ENCODE data around the gene HMBS.

HMBS gene

GRCh38 chr11:119113716-119114115 lies 29.0 kb downstream of the HMBS start:
- peaks cover 4% of the 10 kb centered on the region for H3K4me1 ChIP-seq (ENCODE audit: insufficient read depth, low read length, severe bottlenecking)
- TF ChIP-seq EZH2 (IDR thresholded peaks at IDR 0.05; ENCODE audit: borderline replicate concordance, low read length) (no peak), CTCF (IDR thresholded peaks at IDR 0.05; ENCODE audit: low read length) (no peak)

GRCh38 chr11:119114351-119114750 lies 29.7 kb downstream of the HMBS start:
- no peaks in the 10 kb centered on the region for H4K20me1 ChIP-seq (ENCODE audit: insufficient read depth, low read length)
- no peaks in the 10 kb centered on the region for H3K79me2 ChIP-seq (ENCODE audit: insufficient read depth, low read length)
- no peak overlapping the region for H3K27ac ChIP-seq (ENCODE audit: low read depth, low read length, poor library complexity, severe bottlenecking)
- no peaks in the 10 kb centered on the region for H3F3A ChIP-seq (ENCODE audit: insufficient read depth, low read length)
- H3K9ac ChIP-seq (ENCODE audit: low read length), result no peak overlapping the region
- no peak overlapping the region for H2AFZ ChIP-seq (ENCODE audit: low read length)
- no peaks in the 10 kb centered on the region for H3K9me3 ChIP-seq (ENCODE audit: low read length)
- H3K4me2 ChIP-seq (ENCODE audit: low read length), result no peak overlapping the region
- H3K4me1 ChIP-seq (ENCODE audit: insufficient read depth, low read length, severe bottlenecking), result no peaks in the 10 kb centered on the region
- TF ChIP-seq CTCF (IDR thresholded peaks at IDR 0.05; ENCODE audit: low read length) (no peak), EZH2 (IDR thresholded peaks at IDR 0.05; ENCODE audit: borderline replicate concordance, low read length) (no peak)
- no peaks in the 10 kb centered on the region for H3K9me2 ChIP-seq (ENCODE audit: low read depth, low read length)
- H3K4me3 ChIP-seq (ENCODE audit: low read depth, low read length, poor library complexity, severe bottlenecking), result no peak overlapping the region
- peaks cover 52% of the 10 kb centered on the region for H3K36me3 ChIP-seq (ENCODE audit: insufficient read depth, low read length)
- no peaks in the 10 kb centered on the region for H3K27me3 ChIP-seq (ENCODE audit: insufficient read depth, low read length)

More at GRCh38 chr11:119113716-119114115, 29.0 kb downstream of the HMBS start:
- Histone ChIP-seq H3K9me2 (ENCODE audit: low read depth, low read length) (no peaks in the 10 kb centered on the region), H3K27me3 (ENCODE audit: insufficient read depth, low read length) (no peaks in the 10 kb centered on the region), H3K4me3 (ENCODE audit: low read depth, low read length, poor library complexity, severe bottlenecking) (no peak overlapping the region), H3K79me2 (ENCODE audit: insufficient read depth, low read length) (no peaks in the 10 kb centered on the region), H3K27ac (ENCODE audit: low read depth, low read length, poor library complexity, severe bottlenecking) (no peak overlapping the region), H3K36me3 (ENCODE audit: insufficient read depth, low read length) (peaks cover 52% of the 10 kb centered on the region), H3K4me2 (ENCODE audit: low read length) (no peak overlapping the region), H4K20me1 (ENCODE audit: insufficient read depth, low read length) (no peaks in the 10 kb centered on the region), H3K9me3 (ENCODE audit: low read length) (no peaks in the 10 kb centered on the region), H3F3A (ENCODE audit: insufficient read depth, low read length) (no peaks in the 10 kb centered on the region), H3K9ac (ENCODE audit: low read length) (no peak overlapping the region), H2AFZ (ENCODE audit: low read length) (no peak overlapping the region)

GRCh38 chr11:119115484-119116234 lies 31.0 kb downstream of the HMBS start:
- Histone ChIP-seq H3F3A (ENCODE audit: insufficient read depth, low read length) (no peaks in the 10 kb centered on the region), H4K20me1 (ENCODE audit: insufficient read depth, low read length) (no peaks in the 10 kb centered on the region), H3K79me2 (ENCODE audit: insufficient read depth, low read length) (no peaks in the 10 kb centered on the region), H3K9ac (ENCODE audit: low read length) (no peak overlapping the region), H3K27me3 (ENCODE audit: insufficient read depth, low read length) (no peaks in the 10 kb centered on the region), H3K4me2 (ENCODE audit: low read length) (no peak overlapping the region), H3K27ac (ENCODE audit: low read depth, low read length, poor library complexity, severe bottlenecking) (no peak overlapping the region), H3K9me3 (ENCODE audit: low read length) (no peaks in the 10 kb centered on the region), H3K4me3 (ENCODE audit: low read depth, low read length, poor library complexity, severe bottlenecking) (no peak overlapping the region), H3K9me2 (ENCODE audit: low read depth, low read length) (no peaks in the 10 kb centered on the region), H3K4me1 (ENCODE audit: insufficient read depth, low read length, severe bottlenecking) (peaks cover 8% of the 10 kb centered on the region), H2AFZ (ENCODE audit: low read length) (no peak overlapping the region), H3K36me3 (ENCODE audit: insufficient read depth, low read length) (peaks cover 49% of the 10 kb centered on the region)
- TF ChIP-seq EZH2 (IDR thresholded peaks at IDR 0.05; ENCODE audit: borderline replicate concordance, low read length) (no peak), CTCF (IDR thresholded peaks at IDR 0.05; ENCODE audit: low read length) (no peak)
